Measurements from ENCODE around the gene OLFML2B. TPM values are rescaled to one million over a fixed set of nuclear protein-coding genes. Genes with fewer than 3 reads are reported as not detected.

Gene OLFML2B
- polyA plus RNA-seq, 1 of the 3 experiments (the other 2 are of a cell fraction), result 7.3 TPM

DNA sequence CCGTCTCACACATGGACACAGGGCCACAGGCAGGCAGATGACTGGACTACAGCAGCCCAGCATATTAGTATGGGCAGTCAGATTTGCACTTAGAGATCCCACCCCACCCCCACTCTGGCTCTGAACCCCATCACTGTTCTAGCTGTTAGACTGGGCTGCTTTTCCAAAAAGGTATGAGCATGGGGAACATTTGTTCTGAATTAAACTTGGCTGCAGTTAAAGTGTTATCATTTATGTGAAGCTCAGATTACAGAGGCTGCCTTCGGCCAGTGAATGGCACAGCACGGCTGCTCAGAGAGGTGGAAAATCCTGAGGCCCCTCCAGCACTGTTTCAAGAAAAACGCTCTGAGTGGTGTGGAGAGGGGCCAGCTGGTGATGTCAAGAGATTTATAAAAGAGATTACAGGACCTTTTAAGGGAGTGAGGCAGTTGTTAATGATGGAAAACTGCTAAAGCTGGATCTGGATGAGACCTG lies 38.9 kb upstream of the OLFML2B start:
- peaks cover 13 to 15% of the 10 kb centered on the region in 2 experiments; a peak in 3 of 4 replicates for H3K4me1 ChIP-seq (ENCODE audit: control insufficient read depth in 1 of 2, insufficient read depth in 2 of 2, low read depth in 1 of 2, low read length in 1 of 2)
- TF ChIP-seq CHD2 (IDR thresholded peaks at IDR 0.05; ENCODE audit: low read length, partially characterized antibody), result peak; percentile 56
- peak; percentile 55 for TF ChIP-seq TCF12 (IDR thresholded peaks at IDR 0.05)
- TF ChIP-seq, protein P1, sequence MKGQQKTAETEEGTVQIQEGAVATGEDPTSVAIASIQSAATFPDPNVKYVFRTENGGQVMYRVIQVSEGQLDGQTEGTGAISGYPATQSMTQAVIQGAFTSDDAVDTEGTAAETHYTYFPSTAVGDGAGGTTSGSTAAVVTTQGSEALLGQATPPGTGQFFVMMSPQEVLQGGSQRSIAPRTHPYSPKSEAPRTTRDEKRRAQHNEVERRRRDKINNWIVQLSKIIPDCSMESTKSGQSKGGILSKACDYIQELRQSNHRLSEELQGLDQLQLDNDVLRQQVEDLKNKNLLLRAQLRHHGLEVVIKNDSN (IDR thresholded peaks at IDR 0.05; ENCODE audit: borderline replicate concordance, low read depth), result no peak
- peak; percentile 93 for TF ChIP-seq GATA2 (CRISPR knock-in tag; IDR thresholded peaks at IDR 0.05)
- no peak for TF ChIP-seq GABPA (IDR thresholded peaks at IDR 0.05; ENCODE audit: low read depth)
- peak in 1 of 2 experiments; percentile 86; a peak in 2 of 4 replicates for TF ChIP-seq EP300 (IDR thresholded peaks at IDR 0.05; ENCODE audit: borderline replicate concordance in 1 of 2, low read depth in 1 of 2, low read length in 1 of 2)
- no peak for TF ChIP-seq SIN3A (IDR thresholded peaks at IDR 0.05; ENCODE audit: borderline replicate concordance, low read depth, low read length)
- no peak for TF ChIP-seq FOXM1 (IDR thresholded peaks at IDR 0.05; ENCODE audit: low read depth)
- no peak for TF ChIP-seq NFIC (IDR thresholded peaks at IDR 0.05; ENCODE audit: borderline replicate concordance)
- TF ChIP-seq RCOR1 (IDR thresholded peaks at IDR 0.05; ENCODE audit: low read length), result peak; percentile 78
- no peak for TF ChIP-seq MAX (IDR thresholded peaks at IDR 0.05; ENCODE audit: low read depth)
- TF ChIP-seq FOXJ3 (CRISPR knock-in tag; IDR thresholded peaks at IDR 0.05), result peak; percentile 59; the same call in 1 of the 2 replicates
- peak; percentile 56; the same call in 1 of the 2 replicates for TF ChIP-seq MXI1 (IDR thresholded peaks at IDR 0.05; ENCODE audit: low read depth, low read length)
- no peak for TF ChIP-seq NRF1 (IDR thresholded peaks at IDR 0.05; ENCODE audit: low read depth, low read length)
- no peak overlapping the region for H3K9ac ChIP-seq
- ChIA-PET POLR2A (no interaction called here), CTCF (interaction anchor here (0.9 to 5.3 kb wide), 10 partner anchors 9 to 332 kb away, joined by 3 to 20 read pairs (median 4); no protein-coding TSS in a partner anchor)
- WGBS (ENCODE audit: low lambda C conversion rate), result 32% methylated on average over 4 of the region's 4 CpGs
- H4K20me1 ChIP-seq (ENCODE audit: insufficient read depth), result no peaks in the 10 kb centered on the region
- no peak overlapping the region for H2AFZ ChIP-seq (ENCODE audit: low read depth)
- H3K79me2 ChIP-seq (ENCODE audit: insufficient read depth), result no peaks in the 10 kb centered on the region
- no peaks in the 10 kb centered on the region for H3K9me3 ChIP-seq
- H3K9me2 ChIP-seq, result no peaks in the 10 kb centered on the region
- no peaks in the 10 kb centered on the region for H3K36me3 ChIP-seq (replicated peaks in 1 of 2; ENCODE audit: control insufficient read depth in 1 of 2, insufficient read depth in 2 of 2, low read length in 1 of 2)
- peaks cover 6% of the 10 kb centered on the region for H3F3A ChIP-seq (replicated peaks; ENCODE audit: insufficient read depth)
- H3K27me3 ChIP-seq (ENCODE audit: insufficient read depth), result no peaks in the 10 kb centered on the region; the same call in 1 of the 2 replicates
- DNase-seq, result peak; percentile 70
- H3K4me2 ChIP-seq, result no peak overlapping the region
- H3K4me3 ChIP-seq (ENCODE audit: low read depth in 2 of 2, low read length in 1 of 2), result no peak overlapping the region
- H3K27ac ChIP-seq (ENCODE audit: low read depth in 2 of 2, low read length in 1 of 2), result peak overlapping the region in 1 of 2 experiments; percentile 81; a peak in 2 of 4 replicates

DNA sequence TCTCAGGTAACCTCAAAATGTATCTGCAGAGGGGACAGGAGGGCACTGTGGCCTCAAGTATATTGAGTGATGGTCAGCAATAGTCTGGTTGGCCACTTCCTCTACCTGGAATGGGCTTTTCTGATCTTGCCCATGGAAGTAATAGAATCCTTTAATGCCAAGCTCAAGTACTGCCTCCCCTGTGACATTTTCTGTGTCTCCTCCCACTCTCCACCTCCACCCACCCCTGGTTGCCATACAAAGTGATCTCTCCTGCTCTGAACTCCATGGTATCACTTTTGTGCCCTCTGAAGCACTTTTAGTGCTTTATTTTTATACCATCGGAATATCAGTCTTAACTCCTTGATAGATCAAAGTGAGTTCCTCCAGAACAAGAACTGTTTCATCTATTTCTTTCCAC lies 36.6 kb upstream of the OLFML2B start:
- Histone ChIP-seq H3K9ac (no peak overlapping the region), H3K4me2 (no peak overlapping the region), H3K4me3 (ENCODE audit: low read depth in 2 of 2, low read length in 1 of 2) (no peak overlapping the region), H3K9me3 (no peaks in the 10 kb centered on the region), H3K9me2 (no peaks in the 10 kb centered on the region), H4K20me1 (ENCODE audit: insufficient read depth) (no peaks in the 10 kb centered on the region), H3K27me3 (ENCODE audit: insufficient read depth) (no peaks in the 10 kb centered on the region; the same call in 1 of the 2 replicates), H3F3A (replicated peaks; ENCODE audit: insufficient read depth) (peaks cover 11% of the 10 kb centered on the region), H3K27ac (ENCODE audit: low read depth in 2 of 2, low read length in 1 of 2) (no peak overlapping the region), H2AFZ (ENCODE audit: low read depth) (no peak overlapping the region), H3K4me1 (ENCODE audit: control insufficient read depth in 1 of 2, insufficient read depth in 2 of 2, low read depth in 1 of 2, low read length in 1 of 2) (peaks cover 15% of the 10 kb centered on the region in 2 experiments; a peak in 3 of 4 replicates), H3K79me2 (ENCODE audit: insufficient read depth) (no peaks in the 10 kb centered on the region), H3K36me3 (replicated peaks in 1 of 2; ENCODE audit: control insufficient read depth in 1 of 2, insufficient read depth in 2 of 2, low read length in 1 of 2) (no peaks in the 10 kb centered on the region)
- TF ChIP-seq FOXM1 (IDR thresholded peaks at IDR 0.05; ENCODE audit: low read depth), result no peak
- TF ChIP-seq GATA2 (CRISPR knock-in tag; IDR thresholded peaks at IDR 0.05), result no peak
- TF ChIP-seq ELF1 (IDR thresholded peaks at IDR 0.05), result no peak
- no peak for TF ChIP-seq EZH2phosphoT487 (IDR thresholded peaks at IDR 0.05; ENCODE audit: borderline replicate concordance, low read depth)
- TF ChIP-seq SMC3 (IDR thresholded peaks at IDR 0.05; ENCODE audit: low read depth, low read length), result no peak
- no peak for TF ChIP-seq TAF1 (IDR thresholded peaks at IDR 0.05; ENCODE audit: borderline replicate concordance, low read depth, low read length)
- TF ChIP-seq MXI1 (IDR thresholded peaks at IDR 0.05; ENCODE audit: low read depth, low read length), result no peak
- TF ChIP-seq NRF1 (IDR thresholded peaks at IDR 0.05; ENCODE audit: low read depth, low read length), result no peak
- no peak for DNase-seq
- ChIA-PET POLR2A (no interaction called here), CTCF (interaction anchor here (1.3 to 5.3 kb wide), 2 partner anchors 116 to 331 kb away, joined by 3 to 20 read pairs; no protein-coding TSS in a partner anchor)
- 92% methylated on average over 1 of the region's 1 CpG for WGBS (ENCODE audit: low lambda C conversion rate)

Data from SK-N-SH (cell line).